ENCODE results near the gene TMCO4. TPM values are rescaled to one million over a fixed set of nuclear protein-coding genes. Genes with fewer than 3 reads are reported as not detected.
"Not testable (repeated sequence)": the region's sequence is repeated elsewhere in the genome, so short reads cannot be mapped to it uniquely, and the experiment has no call there.

The TMCO4 gene
- total RNA-seq, 1 donor from 2014 or later = 1.8 TPM

GRCh38 chr1:19792237-19793002, 7.3 kb downstream of the TMCO4 start:
- H3K4me3 ChIP-seq (ENCODE audit: insufficient read depth, low read depth, low read length) = no peak overlapping the region
- Mint-ChIP-seq H3K27me3 (ENCODE audit: low read depth, unreplicated experiment) (peaks cover 14% of the 10 kb centered on the region), H3K4me1 (ENCODE audit: low read depth, unreplicated experiment) (peaks cover 2% of the 10 kb centered on the region), H3K9me3 (ENCODE audit: unreplicated experiment) (peaks cover 5% of the 10 kb centered on the region), H3K4me3 (ENCODE audit: unreplicated experiment) (no peak overlapping the region), H3K36me3 (ENCODE audit: low read depth, unreplicated experiment) (no peaks in the 10 kb centered on the region), H3K27ac (ENCODE audit: unreplicated experiment) (peak overlapping the region; percentile 83)
- no peaks in the 10 kb centered on the region for H3K36me3 ChIP-seq (ENCODE audit: insufficient read depth, low read length)
- TF ChIP-seq CTCF (IDR thresholded peaks at IDR 0.05; ENCODE audit: insufficient read depth, low read depth, low read length) = no peak
- no peak for TF ChIP-seq EZH2 (IDR thresholded peaks at IDR 0.05; ENCODE audit: insufficient read depth, low read length)
- H2AFZ ChIP-seq (ENCODE audit: low read depth, low read length) = no peak overlapping the region
- H3K27ac ChIP-seq (ENCODE audit: low read depth, low read length) = no peak overlapping the region
- no peak overlapping the region for H3K9ac ChIP-seq (ENCODE audit: low read length)
- H3K4me1 ChIP-seq (ENCODE audit: insufficient read depth, low read length) = no peaks in the 10 kb centered on the region
- no peaks in the 10 kb centered on the region for H3K79me2 ChIP-seq (ENCODE audit: insufficient read depth, low read length)
- no peaks in the 10 kb centered on the region for H4K20me1 ChIP-seq (ENCODE audit: insufficient read depth, low read length)
- FAIRE-seq (no peak), DNase-seq (ENCODE audit: low read depth) (no peak)
- no peak overlapping the region for H3K4me2 ChIP-seq (ENCODE audit: low read length)
- H3K9me3 ChIP-seq (ENCODE audit: insufficient read depth, low read depth, low read length) = no peaks in the 10 kb centered on the region
- no peaks in the 10 kb centered on the region for H3K27me3 ChIP-seq (ENCODE audit: insufficient read depth, low read length)

GRCh38 chr1:19790061-19790975, 9.4 kb downstream of the TMCO4 start:
- H3K4me1 ChIP-seq (ENCODE audit: insufficient read depth, low read length); H3K36me3 ChIP-seq (ENCODE audit: insufficient read depth, low read length); H3K27me3 ChIP-seq (ENCODE audit: insufficient read depth, low read length); DNase-seq (ENCODE audit: low read depth); H2AFZ ChIP-seq (ENCODE audit: low read depth, low read length); H3K9me3 Mint-ChIP-seq (ENCODE audit: unreplicated experiment); H3K27ac ChIP-seq (ENCODE audit: low read depth, low read length); H4K20me1 ChIP-seq (ENCODE audit: insufficient read depth, low read length); H3K4me3 Mint-ChIP-seq (ENCODE audit: unreplicated experiment); FAIRE-seq; H3K4me2 ChIP-seq (ENCODE audit: low read length); H3K79me2 ChIP-seq (ENCODE audit: insufficient read depth, low read length); H3K4me3 ChIP-seq (ENCODE audit: insufficient read depth, low read depth, low read length); H3K9ac ChIP-seq (ENCODE audit: low read length); H3K27ac Mint-ChIP-seq (ENCODE audit: unreplicated experiment); H3K9me3 ChIP-seq (ENCODE audit: insufficient read depth, low read depth, low read length); H3K36me3 Mint-ChIP-seq (ENCODE audit: low read depth, unreplicated experiment): not testable (repeated sequence)
- H3K27me3 Mint-ChIP-seq (ENCODE audit: low read depth, unreplicated experiment) = peaks cover 18% of the 10 kb centered on the region
- peaks cover 11% of the 10 kb centered on the region for H3K4me1 Mint-ChIP-seq (ENCODE audit: low read depth, unreplicated experiment)

GRCh38 chr1:19786988-19787423, 12.7 kb downstream of the TMCO4 start:
- Histone ChIP-seq H2AFZ (ENCODE audit: low read depth, low read length) (no peak overlapping the region), H3K79me2 (ENCODE audit: insufficient read depth, low read length) (no peaks in the 10 kb centered on the region), H3K4me2 (ENCODE audit: low read length) (no peak overlapping the region), H3K36me3 (ENCODE audit: insufficient read depth, low read length) (no peaks in the 10 kb centered on the region), H4K20me1 (ENCODE audit: insufficient read depth, low read length) (no peaks in the 10 kb centered on the region), H3K27me3 (ENCODE audit: insufficient read depth, low read length) (no peaks in the 10 kb centered on the region), H3K9me3 (ENCODE audit: insufficient read depth, low read depth, low read length) (no peaks in the 10 kb centered on the region), H3K27ac (ENCODE audit: low read depth, low read length) (no peak overlapping the region), H3K9ac (ENCODE audit: low read length) (no peak overlapping the region), H3K4me3 (ENCODE audit: insufficient read depth, low read depth, low read length) (no peak overlapping the region), H3K4me1 (ENCODE audit: insufficient read depth, low read length) (peaks cover 7% of the 10 kb centered on the region)
- Mint-ChIP-seq H3K4me3 (ENCODE audit: unreplicated experiment) (no peak overlapping the region), H3K36me3 (ENCODE audit: low read depth, unreplicated experiment) (no peaks in the 10 kb centered on the region), H3K27me3 (ENCODE audit: low read depth, unreplicated experiment) (peaks cover 18% of the 10 kb centered on the region), H3K4me1 (ENCODE audit: low read depth, unreplicated experiment) (peaks cover 11% of the 10 kb centered on the region), H3K27ac (ENCODE audit: unreplicated experiment) (no peak overlapping the region), H3K9me3 (ENCODE audit: unreplicated experiment) (no peaks in the 10 kb centered on the region)
- DNase-seq (ENCODE audit: low read depth) = no peak
- no peak for FAIRE-seq
- no peak for TF ChIP-seq EZH2 (IDR thresholded peaks at IDR 0.05; ENCODE audit: insufficient read depth, low read length)
- no peak for TF ChIP-seq CTCF (IDR thresholded peaks at IDR 0.05; ENCODE audit: insufficient read depth, low read depth, low read length)
